CD4-positive, alpha-beta T cell treated with Interleukin-6 for 4 hours (primary cell): ENCODE results near the gene OR2T35.
"Not testable (repeated sequence)": the region's sequence is repeated elsewhere in the genome, so short reads cannot be mapped to it uniquely, and the experiment has no call there.

ENCODE experiments used
- DNase-seq: peaks from one replicate; pipeline ENCODE4 v3.0.0-alpha.2; 2020; ENCODE audit warnings: mixed read lengths

OR2T35 gene

GRCh38 chr1:248645178-248645577 is at the start of gene OR2T35:
Gene OR2T35 (minus strand): TSS chr1:248645278. CDS start chr1:248639258, 6,020 bp downstream.
- not testable (repeated sequence) for DNase-seq

- no peak for DNase-seq
Observed at GRCh38 chr1:248691567-248692155, 46.6 kb upstream of the OR2T35 start.

DNA sequence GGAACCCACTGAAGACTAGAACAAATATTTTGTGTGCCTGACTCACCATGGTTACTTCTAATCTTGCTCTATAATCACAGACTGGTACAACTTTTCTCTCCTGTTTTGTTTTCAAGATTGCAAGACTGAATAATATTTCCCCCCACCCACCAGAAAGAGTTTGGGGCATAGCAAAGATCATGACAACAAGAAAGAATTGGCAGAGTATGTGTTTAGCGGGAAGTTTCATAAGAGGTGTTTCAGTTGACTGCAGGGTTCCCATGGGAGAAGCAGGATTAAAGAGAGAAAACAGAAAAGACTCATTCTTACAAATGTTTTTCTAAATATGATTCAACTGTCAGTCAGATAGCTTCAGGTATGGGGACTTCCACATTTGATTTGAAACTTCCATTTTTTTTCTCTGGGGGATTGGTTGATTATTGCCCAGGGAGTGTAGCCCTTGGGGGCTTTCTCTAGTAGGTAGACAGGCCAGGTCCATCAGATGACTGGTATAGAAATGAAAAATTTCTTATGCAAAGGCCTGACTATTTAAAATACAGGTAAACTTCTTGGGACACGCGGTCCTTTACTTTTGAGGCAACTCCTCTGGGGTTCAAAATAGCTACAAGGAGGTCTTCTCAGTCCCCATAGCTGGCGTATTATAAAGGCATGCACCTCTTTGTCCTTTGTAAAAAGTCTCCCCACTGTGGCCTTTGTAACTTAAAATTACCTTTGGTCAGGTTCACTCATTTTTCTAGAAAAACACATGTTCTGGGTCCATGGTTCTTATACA is 43.6 kb upstream of the OR2T35 start:
- no peak for DNase-seq

GRCh38 chr1:248686815-248687214 is 41.7 kb upstream of the OR2T35 start:
- peak; percentile 34 for DNase-seq

- DNase-seq, result no peak
Observed at GRCh38 chr1:248681651-248682050, 36.6 kb upstream of the OR2T35 start.

DNA sequence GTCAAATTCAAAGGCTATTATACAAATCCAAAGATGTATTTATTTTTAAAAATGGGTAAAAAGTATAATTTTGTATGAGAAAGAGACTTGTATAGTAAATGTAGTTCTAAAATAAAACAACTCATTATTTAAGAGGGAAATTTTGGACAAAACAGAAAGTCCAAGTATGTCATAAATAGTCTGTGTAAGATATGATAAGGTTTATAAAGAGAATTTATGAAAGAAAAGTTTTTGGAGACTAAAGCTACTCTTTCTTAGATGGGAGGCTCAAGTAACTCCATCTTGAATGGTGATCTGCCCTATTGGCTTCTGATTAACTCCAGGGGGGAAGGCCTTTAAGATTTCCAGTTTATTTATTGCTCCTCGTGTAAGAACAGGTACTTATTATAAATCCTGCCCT is 24.9 kb upstream of the OR2T35 start:
- DNase-seq, result no peak

- not testable (repeated sequence) for DNase-seq
Observed at GRCh38 chr1:248663453-248664328, 18.6 kb upstream of the OR2T35 start.

DNA sequence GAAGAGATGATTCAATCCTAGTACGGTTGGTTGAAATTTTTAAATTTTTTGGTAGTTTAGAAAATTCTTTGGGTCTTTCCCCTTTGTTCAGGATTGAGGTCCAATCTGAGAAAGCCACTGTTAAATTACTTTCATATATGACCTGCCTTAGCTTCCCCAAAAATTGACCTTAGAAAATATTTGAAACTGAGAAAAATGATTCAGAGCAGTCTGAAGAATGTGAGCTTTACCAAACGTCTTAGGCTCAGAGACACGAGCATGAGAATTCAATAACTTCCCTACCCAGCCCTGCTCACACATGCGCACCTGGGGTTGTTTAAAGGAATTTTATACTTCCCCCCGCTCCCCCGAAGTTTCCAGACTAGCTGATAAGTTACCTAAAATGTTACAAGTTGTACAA is 11.7 kb upstream of the OR2T35 start:
- not testable (repeated sequence) for DNase-seq

- not testable (repeated sequence) for DNase-seq
Observed at GRCh38 chr1:248655354-248655753, 10.3 kb upstream of the OR2T35 start, which contains the start of gene OR2T27. Gene OR2T27 (minus strand): TSS chr1:248655528. CDS start chr1:248650884, 4,644 bp downstream.

DNA sequence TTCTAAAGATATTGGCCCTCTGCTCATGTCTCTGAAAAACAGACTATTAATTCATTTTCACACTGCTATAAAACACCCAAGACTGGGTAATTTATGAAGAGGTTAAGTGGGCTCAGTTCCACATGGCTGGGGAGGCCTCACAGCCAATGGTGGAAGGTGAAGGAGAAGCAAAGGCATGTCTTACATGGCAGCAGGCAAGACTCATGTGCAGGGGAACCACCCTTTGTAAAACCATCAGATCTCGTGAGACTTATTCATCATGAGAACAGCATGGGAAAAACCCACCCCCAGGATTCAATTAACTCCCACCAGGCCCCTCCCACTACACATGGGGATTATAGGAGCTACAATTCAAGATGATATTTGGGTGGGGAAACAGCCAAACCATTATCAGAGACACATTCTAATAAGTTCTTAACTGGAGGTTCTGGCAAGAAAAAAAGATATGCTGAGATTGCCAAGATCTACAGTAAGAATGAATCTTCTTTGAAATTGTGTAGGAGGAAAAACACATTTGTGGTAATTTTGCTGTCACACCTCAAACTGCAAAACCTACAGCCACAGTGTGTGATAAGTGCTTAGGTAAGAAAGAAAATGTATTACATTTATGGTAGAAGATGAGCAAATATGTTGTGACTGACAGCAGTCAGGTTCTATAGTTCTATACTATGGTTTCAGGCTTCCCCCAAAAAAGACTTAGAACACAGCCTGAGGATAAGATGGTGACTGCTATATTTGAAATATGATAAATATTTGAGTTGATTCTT is 3.9 kb upstream of the OR2T35 start:
- DNase-seq, result not testable (repeated sequence)

DNA sequence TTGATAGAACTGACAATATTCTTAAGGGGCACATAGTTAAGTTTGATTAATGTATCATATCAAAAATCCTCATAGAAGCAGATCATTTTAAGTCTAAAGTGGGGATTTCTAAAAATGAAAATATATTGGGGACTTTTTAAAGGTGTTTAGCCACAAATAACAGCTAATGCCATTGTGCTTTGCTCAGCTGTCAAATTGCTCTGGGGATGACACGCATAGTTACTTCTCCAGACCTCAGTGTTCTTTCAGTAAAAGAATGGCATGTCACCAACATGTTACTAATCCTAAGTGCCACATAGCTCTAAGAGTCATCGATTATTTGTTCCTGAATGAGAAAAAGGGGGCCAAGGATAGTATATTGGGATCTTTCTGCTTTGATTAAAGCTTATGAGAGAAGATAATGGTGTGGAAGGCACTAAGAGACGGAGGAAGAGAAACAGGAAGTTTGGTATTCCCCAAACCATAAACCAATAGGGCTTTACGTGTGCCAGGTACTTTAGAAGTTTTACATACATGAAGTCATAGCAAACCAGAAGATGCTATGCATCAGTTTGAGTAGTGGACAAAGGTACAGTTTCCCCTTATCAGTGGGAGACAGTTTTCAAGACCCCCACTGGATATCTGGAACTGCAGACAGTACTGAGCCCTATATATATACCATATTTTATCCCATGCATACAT is 2.0 kb downstream of the OR2T35 start:
- DNase-seq, result not testable (repeated sequence)

GRCh38 chr1:248641583-248641982 is 3.5 kb downstream of the OR2T35 start:
- not testable (repeated sequence) for DNase-seq

- DNase-seq, result not testable (repeated sequence)
Observed at GRCh38 chr1:248640906-248641305, 4.2 kb downstream of the OR2T35 start.

- not testable (repeated sequence) for DNase-seq
Observed at GRCh38 chr1:248639652-248640051, 5.4 kb downstream of the OR2T35 start.

- not testable (repeated sequence) for DNase-seq
Observed at GRCh38 chr1:248636612-248637011, 8.5 kb downstream of the OR2T35 start.

- DNase-seq, result not testable (repeated sequence)
Observed at GRCh38 chr1:248634991-248635390, 10.1 kb downstream of the OR2T35 start, which contains the start of gene OR2T11. Gene OR2T11 (minus strand): TSS chr1:248635091. CDS start chr1:248627128, 7,963 bp downstream.

GRCh38 chr1:248631354-248632008 is 13.6 kb downstream of the OR2T35 start:
- DNase-seq, result no peak

- DNase-seq, result no peak
Observed at GRCh38 chr1:248630551-248630950, 14.5 kb downstream of the OR2T35 start.

GRCh38 chr1:248627971-248628844 is 16.9 kb downstream of the OR2T35 start:
- no peak for DNase-seq

DNA sequence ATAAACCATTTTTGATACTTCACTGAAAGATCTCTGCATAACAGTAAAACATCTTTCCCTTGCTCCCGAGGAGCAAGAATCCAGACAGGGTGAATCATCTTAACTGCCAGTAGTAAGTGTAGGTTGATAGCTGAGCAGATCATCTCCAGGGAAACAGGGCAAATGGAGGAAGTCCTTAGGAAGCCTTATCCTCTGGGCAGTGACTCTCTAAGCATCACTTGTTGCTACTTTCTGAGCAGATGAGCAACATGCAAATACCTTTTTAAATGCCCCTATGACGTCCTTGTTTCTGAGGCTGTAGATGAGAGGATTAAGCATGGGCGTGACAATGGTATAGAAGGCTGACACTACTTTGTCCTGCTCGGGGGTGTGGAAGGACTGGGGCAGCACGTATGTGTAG is 19.1 kb downstream of the OR2T35 start:
- DNase-seq, result no peak
